T-helper 17 cell (primary cell): Measurements from ENCODE around the gene HBB. TPM values are rescaled to one million over a fixed set of nuclear protein-coding genes. Genes with fewer than 3 reads are reported as not detected.
"Not testable (repeated sequence)": the region's sequence is repeated elsewhere in the genome, so short reads cannot be mapped to it uniquely, and the experiment has no call there.

Experiments
- ATAC-seq: fragments of 150-1000 bp; cut with Tn5 transposase; 2 replicates; pipeline ENCODE4 v1.10.0; 2021; ENCODE audit warnings: mild to moderate bottlenecking, moderate library complexity
- DNase-seq, 3 donors: peaks; one replicate each; pipeline versions ENCODE4 v3.0.0 to v3.0.0-alpha.2; 2020 to 2021
- H3K9me3 ChIP-seq: one replicate; pipeline ENCODE4 v1.7.0; 2013; ENCODE audit warnings: low read length, mild to moderate bottlenecking; ENCODE audit not compliant: control insufficient read depth, poor library complexity, severe bottlenecking
- H3K27ac Mint-ChIP-seq: one replicate; pipeline ENCODE4 v1.8.0; 2022; ENCODE audit warnings: mild to moderate bottlenecking, moderate library complexity, mixed read lengths
- H3K27me3 Mint-ChIP-seq: one replicate; pipeline ENCODE4 v1.8.0; 2022; ENCODE audit warnings: mixed read lengths
- H3K36me3 Mint-ChIP-seq: one replicate; pipeline ENCODE4 v1.8.0; 2022; ENCODE audit warnings: low read depth, mixed read lengths
- H3K4me1 Mint-ChIP-seq: one replicate; pipeline ENCODE4 v1.8.0; 2022; ENCODE audit warnings: mild to moderate bottlenecking, mixed read lengths
- H3K4me3 Mint-ChIP-seq: one replicate; pipeline ENCODE4 v1.8.0; 2022; ENCODE audit warnings: mild to moderate bottlenecking, moderate library complexity, mixed read lengths
- total RNA-seq, 4 donors: library from RNA in 2 of 4; stranded (reverse) in 2 of 4; gene quantifications; one replicate each; pipeline ENCODE4 v1.2.3 and lab custom pipeline; 2022 to 2026

The HBB gene
- total RNA-seq, 2 donors from 2014 or later: 1.3 TPM; not detected in 1

DNA sequence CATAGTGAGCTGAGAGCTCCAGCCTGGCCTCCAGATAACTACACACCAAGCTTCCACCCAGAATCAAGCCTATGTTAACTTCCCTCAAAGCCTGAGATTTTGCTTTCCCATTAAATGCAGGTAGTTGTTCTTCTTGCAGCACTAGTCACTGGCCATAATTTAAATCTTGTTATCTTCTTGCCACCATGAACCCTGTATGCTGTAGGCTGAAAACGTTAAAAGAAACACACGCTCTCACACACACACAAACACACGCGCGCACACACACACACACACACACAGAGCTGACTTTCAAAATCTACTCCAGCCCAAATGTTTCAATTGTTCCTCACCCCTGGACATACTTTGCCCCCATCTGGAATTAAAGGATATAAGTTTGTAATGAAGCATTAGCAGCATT is 26.6 kb upstream of the HBB start:
- H3K36me3 Mint-ChIP-seq, ATAC-seq, H3K4me1 Mint-ChIP-seq, H3K4me3 Mint-ChIP-seq, DNase-seq, H3K9me3 ChIP-seq, H3K27ac Mint-ChIP-seq: not testable (repeated sequence)
- peaks cover 30% of the 10 kb centered on the region for H3K27me3 Mint-ChIP-seq

DNA sequence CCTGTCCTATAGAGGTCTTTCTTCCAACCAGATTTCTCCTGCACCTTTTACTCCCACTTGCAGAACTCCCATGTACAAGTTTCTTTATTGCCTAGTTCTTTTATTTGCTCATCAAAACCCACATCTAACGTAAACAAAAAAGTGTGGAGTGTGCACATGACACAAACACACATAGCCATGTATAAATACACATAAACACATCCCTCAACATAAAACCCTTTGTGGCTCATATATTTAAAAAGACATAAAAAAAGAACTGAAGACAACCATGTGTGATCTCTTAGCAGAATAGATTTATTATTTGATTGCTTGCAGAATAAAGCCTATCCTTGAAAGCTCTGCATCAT is 26.0 kb upstream of the HBB start:
- no peaks in the 10 kb centered on the region for H3K36me3 Mint-ChIP-seq
- no peaks in the 10 kb centered on the region for H3K9me3 ChIP-seq
- no peak overlapping the region for H3K27ac Mint-ChIP-seq
- DNase-seq (no peak), ATAC-seq (no peak)
- H3K27me3 Mint-ChIP-seq: peaks cover 30% of the 10 kb centered on the region
- no peak overlapping the region for H3K4me3 Mint-ChIP-seq
- no peaks in the 10 kb centered on the region for H3K4me1 Mint-ChIP-seq

DNA sequence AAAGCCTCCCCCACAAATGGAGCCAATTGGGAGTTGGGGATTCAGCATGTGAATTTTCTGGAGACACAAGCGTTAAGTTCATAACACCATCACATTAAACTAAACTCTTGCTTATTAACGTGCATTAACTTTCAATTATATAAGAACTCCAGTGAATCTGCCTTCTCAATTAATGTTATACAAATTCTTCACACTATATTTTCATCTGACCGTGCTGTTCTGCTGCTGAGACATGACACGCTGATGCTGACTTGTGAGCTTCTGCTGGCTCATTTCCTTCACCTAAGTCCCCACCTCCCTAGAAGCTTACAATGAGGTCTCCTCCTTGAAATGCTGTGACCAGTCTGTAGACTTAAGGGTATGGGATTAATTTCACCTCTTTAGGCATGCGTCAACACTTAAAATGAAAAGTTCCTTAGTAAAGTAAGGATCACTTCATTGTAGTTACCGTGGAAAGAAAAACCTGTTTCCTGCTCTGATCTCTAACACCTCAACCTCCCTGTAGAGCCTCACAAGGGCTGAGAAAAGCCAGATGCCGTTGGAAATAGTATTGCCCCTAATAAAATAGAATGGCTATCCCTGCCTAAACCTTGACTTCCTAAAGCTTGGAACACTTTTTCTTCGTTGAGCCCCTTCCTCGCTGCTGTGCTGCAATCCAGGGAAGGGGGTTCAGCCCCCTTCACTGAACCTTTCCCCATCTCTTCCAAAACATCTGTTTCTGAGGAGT is 25.5 kb upstream of the HBB start:
- Mint-ChIP-seq H3K4me3 (no peak overlapping the region), H3K27ac (no peak overlapping the region), H3K4me1 (no peaks in the 10 kb centered on the region), H3K36me3 (no peaks in the 10 kb centered on the region), H3K27me3 (peaks cover 30% of the 10 kb centered on the region)
- DNase-seq: no peak
- ATAC-seq: no peak
- H3K9me3 ChIP-seq: no peaks in the 10 kb centered on the region

DNA sequence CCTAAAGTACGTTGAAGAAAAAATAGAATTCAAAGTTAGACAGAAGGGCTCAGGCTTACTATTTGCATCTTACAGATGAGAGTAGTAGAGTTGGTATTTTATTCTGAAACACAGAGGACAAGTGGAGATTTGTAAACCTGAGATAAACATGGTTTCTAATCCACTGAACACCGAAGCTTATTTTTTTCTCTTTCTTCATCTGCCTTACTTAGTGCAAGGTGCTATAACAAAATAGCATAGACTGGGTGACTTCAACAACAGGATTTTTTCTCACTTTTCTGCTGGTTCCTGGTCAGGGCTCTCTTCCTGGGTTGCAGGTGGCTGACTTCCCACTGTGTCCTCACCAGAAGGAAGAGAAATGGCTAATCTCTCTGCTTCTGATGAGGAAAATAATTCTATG is 24.9 kb upstream of the HBB start:
- H3K27me3 Mint-ChIP-seq: peaks cover 32% of the 10 kb centered on the region
- no peaks in the 10 kb centered on the region for H3K4me1 Mint-ChIP-seq
- ATAC-seq (no peak), DNase-seq (no peak)
- no peak overlapping the region for H3K27ac Mint-ChIP-seq
- no peaks in the 10 kb centered on the region for H3K9me3 ChIP-seq
- H3K36me3 Mint-ChIP-seq: no peaks in the 10 kb centered on the region
- no peak overlapping the region for H3K4me3 Mint-ChIP-seq

DNA sequence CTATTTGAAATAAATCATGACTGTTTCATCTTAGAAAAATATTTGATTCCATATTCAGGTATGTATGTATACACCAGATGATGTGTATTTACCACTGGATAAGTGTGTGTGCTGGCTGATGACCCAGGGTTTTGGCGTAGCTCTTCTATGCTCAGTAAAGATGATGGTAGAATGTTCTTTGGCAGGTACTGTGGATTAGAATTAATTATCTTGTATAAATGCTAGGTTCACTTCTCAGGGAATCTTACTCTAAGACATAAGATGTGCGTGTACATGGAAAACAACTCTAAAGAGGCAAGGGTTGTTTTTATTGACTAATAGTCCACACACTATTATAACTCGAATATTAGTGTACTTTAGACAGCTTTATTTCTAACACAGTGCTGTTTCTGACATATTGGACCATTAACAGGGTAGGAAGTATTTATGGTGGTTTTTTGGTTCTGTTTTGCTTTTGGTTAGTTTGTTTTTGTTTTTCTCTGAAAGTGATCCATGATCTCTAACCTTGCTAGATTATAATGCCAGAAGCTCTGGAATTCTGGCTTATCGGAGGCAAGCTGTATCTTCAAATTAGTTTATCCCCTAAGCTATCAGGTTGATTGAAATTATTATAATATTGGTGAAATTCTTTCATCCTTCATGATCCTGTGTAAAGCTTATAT is 23.8 kb upstream of the HBB start:
- ATAC-seq: no peak
- Mint-ChIP-seq H3K4me3 (no peak overlapping the region), H3K4me1 (no peaks in the 10 kb centered on the region), H3K36me3 (no peaks in the 10 kb centered on the region), H3K27me3 (peaks cover 38% of the 10 kb centered on the region), H3K27ac (no peak overlapping the region)
- no peak for DNase-seq
- no peaks in the 10 kb centered on the region for H3K9me3 ChIP-seq

DNA sequence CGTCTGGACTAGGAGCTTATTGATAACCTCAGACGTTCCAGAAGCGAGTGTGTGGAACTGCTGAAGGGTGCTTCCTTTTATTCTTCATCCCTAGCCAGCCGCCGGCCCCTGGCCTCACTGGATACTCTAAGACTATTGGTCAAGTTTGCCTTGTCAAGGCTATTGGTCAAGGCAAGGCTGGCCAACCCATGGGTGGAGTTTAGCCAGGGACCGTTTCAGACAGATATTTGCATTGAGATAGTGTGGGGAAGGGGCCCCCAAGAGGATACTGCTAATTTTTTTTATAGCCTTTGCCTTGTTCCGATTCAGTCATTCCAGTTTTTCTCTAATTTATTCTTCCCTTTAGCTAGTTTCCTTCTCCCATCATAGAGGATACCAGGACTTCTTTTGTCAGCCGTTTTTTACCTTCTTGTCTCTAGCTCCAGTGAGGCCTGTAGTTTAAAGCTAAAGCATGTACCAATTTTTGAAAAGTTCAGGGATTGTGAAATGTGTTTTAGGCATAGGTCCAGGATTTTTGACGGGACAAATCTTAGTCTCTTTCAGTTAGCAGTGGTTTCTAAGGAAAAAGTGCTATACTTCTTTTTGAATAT is 23.0 kb upstream of the HBB start, which contains the start of gene HBG1:
Gene HBG1, minus strand, starts transcription at position 51 of the 590 bp plus-strand sequence. CDS start 53 bp downstream, outside the sequence.
- not testable (repeated sequence) for H3K36me3 Mint-ChIP-seq, H3K27ac Mint-ChIP-seq, H3K4me3 Mint-ChIP-seq, H3K4me1 Mint-ChIP-seq, DNase-seq, ATAC-seq, H3K9me3 ChIP-seq
- H3K27me3 Mint-ChIP-seq: peaks cover 42% of the 10 kb centered on the region

DNA sequence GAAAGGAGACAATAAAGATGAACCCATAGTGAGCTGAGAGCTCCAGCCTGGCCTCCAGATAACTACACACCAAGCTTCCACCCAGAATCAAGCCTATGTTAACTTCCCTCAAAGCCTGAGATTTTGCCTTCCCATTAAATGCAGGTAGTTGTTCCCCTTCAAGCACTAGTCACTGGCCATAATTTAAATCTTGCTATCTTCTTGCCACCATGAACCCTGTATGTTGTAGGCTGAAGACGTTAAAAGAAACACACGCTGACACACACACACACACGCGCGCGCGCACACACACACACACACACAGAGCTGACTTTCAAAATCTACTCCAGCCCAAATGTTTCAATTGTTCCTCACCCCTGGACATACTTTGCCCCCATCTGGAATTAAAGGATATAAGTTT is 21.6 kb upstream of the HBB start:
- not testable (repeated sequence) for H3K27ac Mint-ChIP-seq, ATAC-seq
- peaks cover 43% of the 10 kb centered on the region for H3K27me3 Mint-ChIP-seq

DNA sequence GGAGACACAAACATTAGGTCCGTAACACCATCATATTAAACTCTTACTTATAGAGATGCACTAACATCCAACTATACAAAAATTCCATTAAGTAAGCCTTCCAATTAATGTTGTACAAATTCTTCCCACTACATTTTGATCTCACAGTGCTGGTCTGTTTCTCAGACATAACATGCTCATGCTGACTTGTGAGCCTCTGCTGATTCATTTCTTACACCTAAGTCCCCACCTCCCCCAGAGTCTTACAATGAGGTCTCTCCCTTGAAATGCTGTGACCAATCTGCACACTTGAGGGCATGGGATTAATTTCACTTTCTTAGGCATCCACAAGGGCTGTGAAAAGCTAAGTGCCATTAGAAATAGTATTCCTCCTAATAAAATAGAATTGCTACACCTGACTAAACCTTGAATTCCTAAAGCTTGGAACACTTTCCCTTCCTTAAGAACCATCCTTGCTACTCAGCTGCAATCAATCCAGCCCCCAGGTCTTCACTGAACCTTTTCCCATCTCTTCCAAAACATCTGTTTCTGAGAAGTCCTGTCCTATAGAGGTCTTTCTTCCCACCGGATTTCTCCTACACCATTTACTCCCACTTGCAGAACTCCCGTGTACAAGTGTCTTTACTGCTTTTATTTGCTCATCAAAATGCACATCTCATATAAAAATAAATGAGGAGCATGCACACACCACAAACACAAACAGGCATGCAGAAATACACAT is 20.8 kb upstream of the HBB start:
- no peak overlapping the region for H3K4me3 Mint-ChIP-seq
- H3K4me1 Mint-ChIP-seq: no peaks in the 10 kb centered on the region
- DNase-seq: no peak
- H3K27me3 Mint-ChIP-seq: peaks cover 42% of the 10 kb centered on the region
- H3K9me3 ChIP-seq: no peaks in the 10 kb centered on the region
- H3K27ac Mint-ChIP-seq: no peak overlapping the region
- no peak for ATAC-seq
- no peaks in the 10 kb centered on the region for H3K36me3 Mint-ChIP-seq

More for the DNA sequence above, 21.6 kb upstream of the HBB start:
- H3K4me1 Mint-ChIP-seq, H3K4me3 Mint-ChIP-seq, DNase-seq, H3K36me3 Mint-ChIP-seq, H3K9me3 ChIP-seq: not testable (repeated sequence)

DNA sequence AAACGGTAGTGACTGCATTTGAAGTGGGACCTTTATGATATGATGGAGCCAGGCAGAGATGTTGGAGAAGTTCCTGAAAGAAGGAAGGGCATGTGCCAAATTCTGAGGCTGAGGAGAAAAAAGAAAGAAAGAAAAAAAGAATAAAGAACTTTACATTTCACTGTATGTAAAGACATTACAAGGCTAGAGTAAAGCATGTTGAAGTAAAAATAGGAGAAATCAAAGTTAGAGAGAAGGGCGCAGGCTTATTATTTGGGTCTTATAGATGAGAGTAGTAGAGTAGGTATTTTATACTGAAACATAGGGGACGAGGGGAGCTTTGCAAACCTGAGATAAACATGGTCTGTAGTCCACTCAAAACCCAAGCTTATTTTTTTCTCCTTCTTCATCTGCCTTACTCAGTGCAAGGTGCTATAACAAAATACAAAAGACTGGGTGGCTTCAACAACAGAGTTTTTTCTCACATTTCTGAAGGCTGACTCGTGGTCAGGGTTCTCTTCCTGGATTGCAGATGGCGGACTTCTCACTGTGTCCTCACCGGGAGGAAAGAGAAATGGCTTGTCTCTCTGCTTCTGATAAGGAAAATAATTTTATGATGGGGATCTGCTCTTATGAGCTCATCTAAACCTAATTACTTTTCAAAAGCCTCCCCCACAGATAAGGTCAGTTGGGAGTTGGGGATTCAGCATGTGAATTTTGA is 20.1 kb upstream of the HBB start:
- no peak overlapping the region for H3K4me3 Mint-ChIP-seq
- no peaks in the 10 kb centered on the region for H3K9me3 ChIP-seq
- no peak overlapping the region for H3K27ac Mint-ChIP-seq
- H3K36me3 Mint-ChIP-seq: no peaks in the 10 kb centered on the region
- DNase-seq: no peak
- H3K27me3 Mint-ChIP-seq: peaks cover 45% of the 10 kb centered on the region
- no peaks in the 10 kb centered on the region for H3K4me1 Mint-ChIP-seq
- ATAC-seq: no peak

DNA sequence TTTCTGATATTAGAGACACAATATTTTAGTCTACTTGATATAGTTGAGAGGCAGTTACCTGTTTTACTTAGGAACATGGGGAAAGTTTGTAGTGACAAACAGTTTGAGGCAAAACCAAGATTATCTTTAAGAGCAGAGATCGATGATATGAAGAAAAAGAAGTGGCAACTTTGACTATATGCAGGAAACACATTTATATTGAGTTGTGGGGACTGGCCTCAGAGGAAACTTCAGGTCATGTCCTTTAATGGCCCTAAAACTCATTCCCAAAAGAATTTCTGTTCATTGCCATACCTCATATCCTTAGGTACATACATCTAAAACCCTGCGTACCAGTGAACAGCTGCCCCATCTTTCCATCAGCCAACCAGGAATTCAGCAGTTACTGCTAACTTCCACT is 18.3 kb upstream of the HBB start:
- Mint-ChIP-seq H3K27ac (no peak overlapping the region), H3K27me3 (peaks cover 38% of the 10 kb centered on the region), H3K4me1 (no peaks in the 10 kb centered on the region), H3K36me3 (no peaks in the 10 kb centered on the region), H3K4me3 (no peak overlapping the region)
- no peak for DNase-seq
- no peaks in the 10 kb centered on the region for H3K9me3 ChIP-seq
- no peak for ATAC-seq

DNA sequence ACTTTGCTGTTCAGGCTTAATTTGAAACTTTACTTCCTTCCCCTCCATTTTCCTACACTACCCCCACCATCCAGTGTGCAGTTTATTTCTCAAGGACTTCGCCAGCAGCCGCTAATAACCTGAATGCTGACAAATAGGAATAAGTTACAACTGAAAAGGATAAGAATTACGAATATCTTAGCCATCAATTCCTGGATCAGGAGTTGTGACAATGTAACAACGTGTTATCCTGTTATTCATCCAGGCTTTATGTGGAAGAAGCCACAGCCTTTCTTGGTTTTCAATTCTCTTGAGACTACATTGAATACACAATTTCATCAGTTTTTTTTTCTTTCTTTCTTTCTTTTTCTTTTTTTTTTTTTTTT is 16.9 kb upstream of the HBB start:
- Mint-ChIP-seq H3K27ac (no peak overlapping the region), H3K4me3 (no peak overlapping the region), H3K27me3 (peaks cover 36% of the 10 kb centered on the region), H3K36me3 (no peaks in the 10 kb centered on the region), H3K4me1 (no peaks in the 10 kb centered on the region)
- DNase-seq (no peak), ATAC-seq (no peak)
- H3K9me3 ChIP-seq: no peaks in the 10 kb centered on the region

DNA sequence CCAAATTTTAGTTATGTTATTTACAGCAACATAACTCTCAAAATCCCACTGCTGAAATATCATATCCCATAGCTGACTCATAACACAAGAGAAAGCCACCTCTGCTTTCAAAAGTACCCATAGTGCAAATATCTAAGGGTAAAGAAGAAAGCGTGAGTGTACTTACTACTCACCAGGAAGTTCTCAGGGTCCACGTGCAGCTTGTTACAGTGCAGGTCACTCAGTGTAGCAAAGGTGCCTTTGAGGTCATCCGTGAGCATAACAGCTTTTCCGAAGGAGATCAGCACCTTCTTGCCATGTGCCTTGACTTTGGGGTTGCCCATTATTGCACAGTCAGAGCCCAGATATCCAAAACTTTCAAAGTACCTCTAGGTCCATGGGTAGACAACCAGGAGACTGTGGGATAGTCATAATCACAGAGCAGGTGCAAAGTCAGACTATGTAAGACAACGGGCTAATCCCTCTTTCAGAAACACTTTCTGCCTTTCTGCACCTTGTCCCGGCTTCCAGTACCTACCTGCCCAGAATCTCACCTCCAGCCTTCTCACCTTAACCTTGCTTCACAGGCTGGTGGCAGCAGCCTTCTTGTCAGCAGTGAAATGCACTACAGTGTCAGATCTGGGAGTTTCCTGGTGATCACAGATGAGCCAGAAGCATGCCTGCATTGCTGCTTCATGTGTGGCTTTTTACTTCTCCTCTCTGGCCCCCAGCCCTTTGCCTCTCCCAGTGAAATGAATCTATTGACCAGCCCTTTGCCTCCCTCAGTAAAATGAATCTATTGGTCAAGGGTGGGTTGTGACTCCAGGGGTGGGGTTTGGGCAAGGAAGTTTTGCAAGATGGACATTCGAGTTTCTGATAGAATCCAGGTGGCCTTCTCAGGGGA is 16.3 kb upstream of the HBB start:
- H3K36me3 Mint-ChIP-seq: no peaks in the 10 kb centered on the region

More for the DNA sequence above, 16.3 kb upstream of the HBB start:
- no peak overlapping the region for H3K4me3 Mint-ChIP-seq
- H3K9me3 ChIP-seq: no peaks in the 10 kb centered on the region
- no peaks in the 10 kb centered on the region for H3K4me1 Mint-ChIP-seq
- ATAC-seq: no peak
- no peak for DNase-seq
- peaks cover 36% of the 10 kb centered on the region for H3K27me3 Mint-ChIP-seq
- no peak overlapping the region for H3K27ac Mint-ChIP-seq
